Neutrophil (primary cell): ENCODE measurements around the gene THUMPD1.

Experiments used
- H3K27ac ChIP-seq: fragments of 200-600 bp; sonication (generic); 2 replicates; pipeline ENCODE4 v1.5.1; 2016; ENCODE audit warnings: mild to moderate bottlenecking, moderate library complexity
- H3K27me3 ChIP-seq: fragments of 200-600 bp; sonication (generic); 2 replicates; pipeline ENCODE4 v1.6.0; 2016; ENCODE audit warnings: mild to moderate bottlenecking
- H3K36me3 ChIP-seq: fragments of 200-600 bp; sonication (generic); 2 replicates; pipeline ENCODE4 v1.5.1; 2017
- H3K4me1 ChIP-seq, 2 experiments: fragments of 200-600 bp in 1 of 2; sonication (generic) in 1 of 2; 1 replicate in 1 of 2; 2 replicates in 1 of 2; pipeline versions ENCODE4 v1.5.1 to v1.6.1; 2013 to 2016; ENCODE audit warnings: low read depth in 1 of 2, low read length in 1 of 2, mild to moderate bottlenecking in 1 of 2, moderate library complexity in 1 of 2; ENCODE audit not compliant: control insufficient read depth in 1 of 2, insufficient read depth in 1 of 2
- H3K4me3 ChIP-seq, 2 experiments: fragments of 200-600 bp in 1 of 2; sonication (generic) in 1 of 2; 1 replicate in 1 of 2; 2 replicates in 1 of 2; pipeline ENCODE4 v1.5.1; 2013 to 2016; ENCODE audit warnings: low read depth in 1 of 2, low read length in 1 of 2, mild to moderate bottlenecking in 1 of 2, moderate library complexity in 1 of 2
- H3K9me3 ChIP-seq: fragments of 200-600 bp; sonication (generic); 2 replicates; pipeline ENCODE4 v1.5.1; 2016
- CTCF ChIP-seq: fragments of 200-600 bp; sonication (generic); IDR thresholded peaks from 2 replicates; pipeline ENCODE4 v1.5.1; 2016; ENCODE audit warnings: antibody characterized with exemption

The THUMPD1 gene

GRCh38 chr16:20747030-20747816, 5.6 kb upstream of the THUMPD1 start:
- no peak for TF ChIP-seq CTCF
- peaks cover 11 to 13% of the 10 kb centered on the region in 2 experiments for H3K4me1 ChIP-seq
- H3K4me3 ChIP-seq, result no peak overlapping the region
- peak overlapping the region; percentile 68 for H3K27ac ChIP-seq
- no peaks in the 10 kb centered on the region for H3K9me3 ChIP-seq
- H3K36me3 ChIP-seq, result no peaks in the 10 kb centered on the region
- H3K27me3 ChIP-seq, result no peaks in the 10 kb centered on the region

GRCh38 chr16:20746461-20746860, 4.8 kb upstream of the THUMPD1 start:
- Histone ChIP-seq H3K36me3 (no peaks in the 10 kb centered on the region), H3K4me3 (no peak overlapping the region), H3K27me3 (no peaks in the 10 kb centered on the region), H3K4me1 (peaks cover 15 to 18% of the 10 kb centered on the region in 2 experiments), H3K9me3 (no peaks in the 10 kb centered on the region), H3K27ac (peak overlapping the region; percentile 68)
- no peak for TF ChIP-seq CTCF

- H3K9me3 ChIP-seq, result no peaks in the 10 kb centered on the region
- H3K27ac ChIP-seq, result peak overlapping the region; percentile 62
- peaks cover 26 to 28% of the 10 kb centered on the region in 2 experiments for H3K4me1 ChIP-seq
- H3K4me3 ChIP-seq, result no peak overlapping the region
- no peak for TF ChIP-seq CTCF
- H3K36me3 ChIP-seq, result no peaks in the 10 kb centered on the region
- no peaks in the 10 kb centered on the region for H3K27me3 ChIP-seq
Measured at GRCh38 chr16:20744922-20745440, 3.4 kb upstream of the THUMPD1 start.

- peaks cover 27 to 30% of the 10 kb centered on the region in 2 experiments for H3K4me1 ChIP-seq
- H3K4me3 ChIP-seq, result no peak overlapping the region
- no peak overlapping the region for H3K27ac ChIP-seq
- H3K36me3 ChIP-seq, result peaks cover 3% of the 10 kb centered on the region
- no peak for TF ChIP-seq CTCF
- H3K27me3 ChIP-seq, result no peaks in the 10 kb centered on the region
- no peaks in the 10 kb centered on the region for H3K9me3 ChIP-seq
Measured at GRCh38 chr16:20743591-20743990, 2.0 kb upstream of the THUMPD1 start.

GRCh38 chr16:20740901-20741521, 607 bp downstream of the THUMPD1 start:
- TF ChIP-seq CTCF, result no peak
- H3K9me3 ChIP-seq, result no peaks in the 10 kb centered on the region
- peak overlapping the region; percentile 99 for H3K4me3 ChIP-seq
- no peaks in the 10 kb centered on the region for H3K27me3 ChIP-seq
- peaks cover 22 to 25% of the 10 kb centered on the region in 2 experiments for H3K4me1 ChIP-seq
- peaks cover 20% of the 10 kb centered on the region for H3K36me3 ChIP-seq
- peak overlapping the region; percentile 94 for H3K27ac ChIP-seq
